CD14-positive monocyte (primary cell): ENCODE results near the gene OIT3. TPM values are rescaled to one million over a fixed set of nuclear protein-coding genes. Genes with fewer than 3 reads are reported as not detected.

ENCODE experiments used
- DNase-seq, 3 donors: peaks; one replicate each; pipeline ENCODE4 v3.0.0-alpha.2; 2011 to 2022
- H2AFZ ChIP-seq: 2 replicates; pipeline ENCODE4 v1.6.0; 2012; ENCODE audit warnings: mild to moderate bottlenecking, low read depth, low read length, inconsistent platforms; ENCODE audit not compliant: insufficient read depth, poor library complexity, severe bottlenecking
- H3K27ac ChIP-seq, 2 donors: 1 replicate in 1 of 2; 2 replicates in 1 of 2; pipeline ENCODE4 v1.5.1; 2012 to 2013; ENCODE audit warnings: low read length in 2 of 2, control low read depth in 1 of 2, inconsistent platforms in 1 of 2, low read depth in 1 of 2, mild to moderate bottlenecking in 1 of 2
- H3K27me3 ChIP-seq, 2 donors: one replicate each; pipeline versions ENCODE4 v1.6.0 to v1.6.1; 2011 to 2013; ENCODE audit warnings: low read length in 2 of 2; ENCODE audit not compliant: control insufficient read depth in 2 of 2, insufficient read depth in 2 of 2
- H3K36me3 ChIP-seq, 2 donors: replicated peaks in 1 of 2; 1 replicate in 1 of 2; 2 replicates in 1 of 2; pipeline versions ENCODE4 v1.5.1 to v1.6.1; 2012 to 2013; ENCODE audit warnings: low read length in 2 of 2, control low read depth in 1 of 2, inconsistent platforms in 1 of 2, mild to moderate bottlenecking in 1 of 2; ENCODE audit not compliant: insufficient read depth in 2 of 2, control insufficient read depth in 1 of 2
- H3K4me1 ChIP-seq, 2 donors: 1 replicate in 1 of 2; 2 replicates in 1 of 2; pipeline versions ENCODE4 v1.5.1 to v1.6.1; 2012 to 2013; ENCODE audit warnings: low read length in 2 of 2, control low read depth in 1 of 2, inconsistent platforms in 1 of 2, mild to moderate bottlenecking in 1 of 2, moderate library complexity in 1 of 2; ENCODE audit not compliant: insufficient read depth in 2 of 2, control insufficient read depth in 1 of 2
- H3K4me2 ChIP-seq: replicated peaks from 2 replicates; pipeline ENCODE3; 2012; ENCODE audit warnings: low read length, moderate library complexity, mild to moderate bottlenecking; ENCODE audit not compliant: poor library complexity, severe bottlenecking; ENCODE audit errors: extremely low read depth
- H3K4me3 ChIP-seq, 3 experiments: fragments of 200-600 bp in 1 of 3; sonication (generic) in 1 of 3; replicated peaks in 1 of 3; 1 replicate in 2 of 3; 2 replicates in 1 of 3; pipeline ENCODE4 v1.5.1; 2011 to 2013; ENCODE audit warnings: low read length in 3 of 3, mild to moderate bottlenecking in 3 of 3, control low read depth in 2 of 3, low read depth in 2 of 3, inconsistent platforms in 1 of 3, moderate library complexity in 1 of 3
- H3K79me2 ChIP-seq: 2 replicates; pipeline ENCODE4 v1.6.0; 2012; ENCODE audit warnings: mild to moderate bottlenecking, control low read depth, inconsistent platforms, low read length, moderate library complexity; ENCODE audit not compliant: insufficient read depth
- H3K9ac ChIP-seq: 2 replicates; pipeline ENCODE4 v1.6.0; 2017; ENCODE audit warnings: low read length, mild to moderate bottlenecking; ENCODE audit not compliant: insufficient read depth, poor library complexity, severe bottlenecking
- H3K9me3 ChIP-seq, 2 donors: replicated peaks in 1 of 2; 1 replicate in 1 of 2; 2 replicates in 1 of 2; pipeline versions ENCODE4 v1.5.1 to v1.6.1; 2012 to 2013; ENCODE audit warnings: low read length in 2 of 2, control low read depth in 1 of 2; ENCODE audit not compliant: control insufficient read depth in 1 of 2, insufficient read depth in 1 of 2
- H4K20me1 ChIP-seq: 2 replicates; pipeline ENCODE4 v1.6.0; 2012; ENCODE audit warnings: mild to moderate bottlenecking, low read length, control low read depth, moderate library complexity; ENCODE audit not compliant: insufficient read depth
- H3K27ac Mint-ChIP-seq, 7 donors: one replicate each; pipeline ENCODE4 v1.8.0; 2020; ENCODE audit warnings: mild to moderate bottlenecking in 7 of 7, mixed read lengths in 7 of 7, moderate library complexity in 6 of 7, inconsistent platforms in 2 of 7
- H3K27me3 Mint-ChIP-seq, 3 donors: one replicate each; pipeline ENCODE4 v1.8.0; 2021 to 2022; ENCODE audit warnings: low read depth in 3 of 3, mild to moderate bottlenecking in 3 of 3, mixed read lengths in 3 of 3, moderate library complexity in 3 of 3, inconsistent platforms in 1 of 3
- H3K36me3 Mint-ChIP-seq, 2 donors: one replicate each; pipeline ENCODE4 v1.8.0; 2020; ENCODE audit warnings: mixed read lengths in 2 of 2, inconsistent platforms in 1 of 2, mild to moderate bottlenecking in 1 of 2
- H3K4me1 Mint-ChIP-seq: one replicate; pipeline ENCODE4 v1.8.0; 2020; ENCODE audit warnings: mild to moderate bottlenecking, mixed read lengths
- H3K4me3 Mint-ChIP-seq, 2 donors: one replicate each; pipeline ENCODE4 v1.8.0; 2020; ENCODE audit warnings: mild to moderate bottlenecking in 2 of 2, mixed read lengths in 2 of 2, moderate library complexity in 1 of 2
- H3K9me3 Mint-ChIP-seq, 7 donors: one replicate each; pipeline ENCODE4 v1.8.0; 2020 to 2022; ENCODE audit warnings: mixed read lengths in 7 of 7, mild to moderate bottlenecking in 6 of 7, moderate library complexity in 6 of 7, inconsistent platforms in 2 of 7
- WGBS: methylation state at CpG from one replicate; pipeline ENCODE4 v1.1.5; 2013; ENCODE audit warnings: missing lambda C conversion rate; ENCODE audit not compliant: insufficient coverage; 5-methylcytosine and 5-hydroxymethylcytosine counted together
- intact Hi-C, 2 donors: fragments of 100-400 bp; cut with micrococcal nuclease; formaldehyde crosslinking; loops; one replicate each; pipeline versions ENCODE4 v1.15.0 to v1.15.1; 2023
- polyA plus RNA-seq, 3 donors: library from polyadenylated mRNA; depleted of rRNA in 1 of 3; unstranded in 2 of 3; stranded (reverse) in 1 of 3; fragments of 300-500 nt in 2 of 3; fragments of >200 nt in 1 of 3; fragmentation: Illumina TruSeq in 2 of 3; gene quantifications; 1 replicate in 2 of 3; 2 replicates in 1 of 3; pipeline ENCODE4 v1.2.3, GENCODE V29; 2012 to 2021
- TF ChIP-seq, protein P1 (sequence below): fragments of 200-600 bp; IDR thresholded peaks from one replicate; pipeline ENCODE4 v1.8.0; 2022; ENCODE audit warnings: antibody characterized with exemption, mild to moderate bottlenecking

Gene OIT3
- polyA plus RNA-seq, 3 donors, result 0.08 TPM; not detected in 2

GRCh38 chr10:72956001-72956400 lies 62.5 kb downstream of the OIT3 start:
- H3K36me3 Mint-ChIP-seq, result no peaks in the 10 kb centered on the region
- no peak overlapping the region for H3K27ac ChIP-seq
- no peak overlapping the region for H3K4me3 ChIP-seq
- no peak for DNase-seq
- TF ChIP-seq, protein P1, sequence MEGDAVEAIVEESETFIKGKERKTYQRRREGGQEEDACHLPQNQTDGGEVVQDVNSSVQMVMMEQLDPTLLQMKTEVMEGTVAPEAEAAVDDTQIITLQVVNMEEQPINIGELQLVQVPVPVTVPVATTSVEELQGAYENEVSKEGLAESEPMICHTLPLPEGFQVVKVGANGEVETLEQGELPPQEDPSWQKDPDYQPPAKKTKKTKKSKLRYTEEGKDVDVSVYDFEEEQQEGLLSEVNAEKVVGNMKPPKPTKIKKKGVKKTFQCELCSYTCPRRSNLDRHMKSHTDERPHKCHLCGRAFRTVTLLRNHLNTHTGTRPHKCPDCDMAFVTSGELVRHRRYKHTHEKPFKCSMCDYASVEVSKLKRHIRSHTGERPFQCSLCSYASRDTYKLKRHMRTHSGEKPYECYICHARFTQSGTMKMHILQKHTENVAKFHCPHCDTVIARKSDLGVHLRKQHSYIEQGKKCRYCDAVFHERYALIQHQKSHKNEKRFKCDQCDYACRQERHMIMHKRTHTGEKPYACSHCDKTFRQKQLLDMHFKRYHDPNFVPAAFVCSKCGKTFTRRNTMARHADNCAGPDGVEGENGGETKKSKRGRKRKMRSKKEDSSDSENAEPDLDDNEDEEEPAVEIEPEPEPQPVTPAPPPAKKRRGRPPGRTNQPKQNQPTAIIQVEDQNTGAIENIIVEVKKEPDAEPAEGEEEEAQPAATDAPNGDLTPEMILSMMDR, result no peak
- H4K20me1 ChIP-seq, result no peaks in the 10 kb centered on the region
- H3K4me3 Mint-ChIP-seq, result no peak overlapping the region
- H3K27ac Mint-ChIP-seq, result no peak overlapping the region
- no peaks in the 10 kb centered on the region for H3K4me1 ChIP-seq
- no peak overlapping the region for H3K4me2 ChIP-seq
- H3K9me3 ChIP-seq, result no peaks in the 10 kb centered on the region
- H3K9ac ChIP-seq, result no peak overlapping the region
- no peaks in the 10 kb centered on the region for H3K4me1 Mint-ChIP-seq
- H3K36me3 ChIP-seq, result no peaks in the 10 kb centered on the region
- peaks cover 0 to 3% (median 0%) of the 10 kb centered on the region in 7 donors for H3K9me3 Mint-ChIP-seq
- no peaks in the 10 kb centered on the region for H3K27me3 ChIP-seq
- H3K79me2 ChIP-seq, result no peaks in the 10 kb centered on the region
- H3K27me3 Mint-ChIP-seq, result peaks cover 0 to 5% (median 4%) of the 10 kb centered on the region in 3 donors
- intact Hi-C loops, result no loop called here
- H2AFZ ChIP-seq, result no peak overlapping the region

- Histone ChIP-seq H3K79me2 (no peaks in the 10 kb centered on the region), H3K36me3 (no peaks in the 10 kb centered on the region), H3K4me1 (no peaks in the 10 kb centered on the region), H3K27ac (no peak overlapping the region), H3K27me3 (no peaks in the 10 kb centered on the region), H4K20me1 (no peaks in the 10 kb centered on the region), H2AFZ (no peak overlapping the region), H3K9me3 (peaks cover 32 to 48% of the 10 kb centered on the region in 2 donors), H3K4me2 (no peak overlapping the region), H3K4me3 (no peak overlapping the region), H3K9ac (no peak overlapping the region)
- peaks cover 39 to 70% (median 60%) of the 10 kb centered on the region in 7 donors for H3K9me3 Mint-ChIP-seq
- no peaks in the 10 kb centered on the region for H3K36me3 Mint-ChIP-seq
- WGBS, result 100% methylated on average over 1 of the region's 1 CpG
- H3K27ac Mint-ChIP-seq, result no peak overlapping the region
- H3K27me3 Mint-ChIP-seq, result peaks cover 0 to 11% (median 3%) of the 10 kb centered on the region in 3 donors
- TF ChIP-seq, protein P1, result no peak
- no peak for DNase-seq
- intact Hi-C loops, result no loop called here
- H3K4me3 Mint-ChIP-seq, result no peak overlapping the region
- no peaks in the 10 kb centered on the region for H3K4me1 Mint-ChIP-seq
Measured at GRCh38 chr10:72976886-72977285, 83.3 kb downstream of the OIT3 start.
